ENCODE data around the gene GPSM1.
A peak's percentile ranks its signal among the peaks of the same experiment; 100 is the strongest.

GPSM1 gene

GRCh38 chr9:136327304-136327974, at the start of gene GPSM1:
Gene GPSM1, plus strand, starts transcription at chr9:136327539. Its CDS starts 157 bp downstream, at chr9:136327696.
- no peak for DNase-seq (ENCODE audit: low spot score)

- DNase-seq (ENCODE audit: low spot score): no peak
Measured at GRCh38 chr9:136277746-136278145, 49.6 kb upstream of the GPSM1 start.

GRCh38 chr9:136278221-136278620, 49.1 kb upstream of the GPSM1 start:
- DNase-seq (ENCODE audit: low spot score): no peak

DNA sequence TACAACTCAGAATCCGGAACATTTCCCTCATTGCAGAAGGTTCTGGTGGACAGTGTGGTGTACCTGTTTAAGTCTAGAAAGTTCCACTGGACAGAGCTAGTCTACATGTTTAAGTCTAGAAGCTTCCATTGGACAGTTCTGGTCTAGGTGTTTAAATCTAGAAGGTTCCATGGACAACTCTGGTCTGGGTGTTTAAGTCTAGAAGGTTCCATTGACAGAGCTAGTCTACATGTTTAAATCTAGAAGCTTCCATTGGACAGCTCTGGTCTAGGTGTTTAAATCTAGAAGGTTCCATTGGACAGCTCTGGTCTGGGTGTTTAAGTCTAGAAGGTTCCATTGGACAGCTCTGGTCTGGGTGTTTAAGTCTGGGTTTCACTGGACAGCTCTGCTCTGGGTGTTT, 48.4 kb upstream of the GPSM1 start:
- DNase-seq (ENCODE audit: low spot score): no peak

DNA sequence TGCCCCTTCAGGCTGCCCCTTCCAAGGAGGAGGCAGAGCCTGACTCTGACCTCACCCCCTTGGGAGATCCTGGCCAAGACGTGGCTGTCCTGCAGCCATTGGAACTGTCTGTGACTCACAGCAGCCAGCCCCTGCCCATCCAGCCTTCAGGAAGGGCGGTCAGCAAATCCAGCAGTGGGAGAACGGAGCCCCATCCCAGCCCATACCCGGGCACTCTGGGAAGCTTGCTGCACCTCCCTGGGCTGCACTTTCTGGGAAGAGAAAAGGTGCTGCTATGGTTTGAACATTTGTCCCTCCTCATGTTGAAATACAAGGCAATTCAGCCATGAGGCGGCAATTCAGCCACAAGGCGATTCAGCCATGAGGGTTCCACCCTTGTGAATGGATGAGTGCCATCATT, 47.9 kb upstream of the GPSM1 start:
- DNase-seq (ENCODE audit: low spot score): no peak

DNA sequence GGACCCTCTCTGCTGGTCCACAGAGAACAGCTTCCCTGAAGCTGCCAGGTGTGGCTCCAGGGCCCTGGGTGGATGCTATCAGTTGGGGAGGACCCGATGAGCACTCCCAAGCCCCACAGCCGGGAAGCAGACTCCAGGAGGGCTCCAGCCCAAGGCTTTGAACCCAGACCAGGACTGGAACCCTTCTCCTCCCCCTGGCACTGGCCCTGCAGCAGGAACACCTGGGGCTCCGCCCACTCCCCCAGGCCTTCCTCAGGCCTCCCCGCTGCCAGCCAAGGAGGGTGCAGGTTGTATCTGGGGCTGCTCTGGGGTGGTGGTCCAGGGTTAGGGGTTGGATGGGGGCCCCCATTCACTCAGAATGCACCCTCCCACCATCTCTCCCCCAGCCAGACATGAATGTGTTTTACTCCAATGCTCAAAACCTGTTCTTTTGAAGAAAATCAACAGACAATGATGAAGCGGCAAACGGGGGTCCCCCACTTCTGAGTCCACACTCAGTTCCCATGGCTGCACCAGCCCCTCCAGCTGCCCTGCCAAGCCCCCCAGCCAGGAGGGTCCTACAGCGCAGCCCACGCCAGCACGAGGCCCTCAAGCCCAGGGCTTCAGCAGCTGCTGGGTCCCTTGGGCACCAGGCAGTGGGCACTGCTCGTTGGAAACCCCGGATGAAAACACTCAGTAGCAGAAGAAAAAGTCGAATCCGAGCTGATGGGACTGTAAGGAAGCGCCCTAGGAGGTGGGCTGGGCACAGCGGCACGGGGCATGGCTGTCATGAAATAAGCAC, 46.6 kb upstream of the GPSM1 start:
- DNase-seq (ENCODE audit: low spot score): no peak

DNA sequence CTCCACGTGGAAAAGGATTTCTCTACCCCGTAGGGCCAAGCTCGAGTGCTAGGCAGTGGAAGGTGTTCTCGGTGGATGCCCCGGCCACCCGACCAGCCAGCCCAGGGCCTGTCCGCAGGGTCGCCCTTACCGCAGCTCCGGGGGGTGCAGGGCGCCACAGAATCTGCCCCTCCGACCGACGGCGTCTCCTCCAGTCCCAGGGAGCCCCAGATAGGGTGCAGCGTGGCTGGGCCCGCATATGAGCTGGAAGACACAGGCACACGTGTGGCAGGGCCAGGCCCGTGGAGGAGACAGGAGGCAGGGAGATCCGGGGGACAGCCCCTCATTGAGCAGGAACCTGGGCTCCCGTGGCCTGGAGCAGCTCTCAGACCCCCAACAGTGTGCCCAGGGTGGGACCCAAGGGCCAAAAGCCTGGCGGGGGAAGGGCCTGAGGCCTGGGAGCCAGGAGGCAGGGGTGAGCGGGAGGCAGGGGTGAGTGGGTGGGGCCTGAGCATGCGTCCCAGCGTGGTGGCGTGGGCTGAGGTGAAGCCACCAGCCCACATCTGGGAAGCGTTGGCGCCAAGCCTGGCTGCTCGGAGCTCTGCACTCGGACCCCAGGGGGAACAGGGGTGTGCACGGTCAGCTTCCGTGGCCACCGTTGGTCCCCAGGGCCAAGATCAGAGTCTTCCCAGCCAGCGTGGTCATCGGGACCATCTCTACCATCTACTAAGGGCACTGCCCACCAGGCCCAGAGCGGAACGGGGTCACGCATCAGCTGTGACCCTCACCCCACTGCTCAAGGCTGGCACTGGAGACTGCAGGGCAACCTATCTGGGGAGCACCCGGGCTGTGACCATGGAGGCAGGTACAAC, 45.7 kb upstream of the GPSM1 start:
- DNase-seq (ENCODE audit: low spot score): no peak

DNA sequence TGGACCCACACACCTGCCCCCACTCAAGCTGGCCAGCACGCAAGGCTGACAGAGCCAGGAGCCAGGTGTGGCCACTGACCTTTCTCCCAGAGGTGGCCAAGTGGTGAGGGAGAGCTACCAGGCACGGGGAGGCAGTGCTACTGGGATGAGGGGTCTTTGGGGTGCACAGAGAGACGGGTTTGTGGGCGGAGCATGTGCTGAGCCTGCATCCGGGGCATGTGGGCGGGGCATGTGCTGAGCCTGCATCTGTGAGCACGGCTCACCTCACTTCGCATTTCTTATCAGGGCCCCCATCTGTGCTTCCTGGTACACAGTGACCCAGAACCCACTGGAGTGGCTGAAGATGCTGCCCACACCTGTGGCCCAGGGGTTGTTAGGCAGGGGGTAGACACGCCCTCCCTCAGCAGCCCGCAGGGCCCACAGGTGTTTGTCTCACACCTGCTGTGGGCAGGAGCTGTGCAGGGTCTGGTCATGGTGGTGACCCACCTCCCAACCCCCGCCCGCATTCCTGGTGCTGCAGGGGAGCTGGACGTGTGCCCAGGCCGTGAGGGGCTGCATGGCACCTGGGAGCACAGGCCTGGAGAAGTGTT, 45.0 kb upstream of the GPSM1 start:
- no peak for DNase-seq (ENCODE audit: low spot score)

DNA sequence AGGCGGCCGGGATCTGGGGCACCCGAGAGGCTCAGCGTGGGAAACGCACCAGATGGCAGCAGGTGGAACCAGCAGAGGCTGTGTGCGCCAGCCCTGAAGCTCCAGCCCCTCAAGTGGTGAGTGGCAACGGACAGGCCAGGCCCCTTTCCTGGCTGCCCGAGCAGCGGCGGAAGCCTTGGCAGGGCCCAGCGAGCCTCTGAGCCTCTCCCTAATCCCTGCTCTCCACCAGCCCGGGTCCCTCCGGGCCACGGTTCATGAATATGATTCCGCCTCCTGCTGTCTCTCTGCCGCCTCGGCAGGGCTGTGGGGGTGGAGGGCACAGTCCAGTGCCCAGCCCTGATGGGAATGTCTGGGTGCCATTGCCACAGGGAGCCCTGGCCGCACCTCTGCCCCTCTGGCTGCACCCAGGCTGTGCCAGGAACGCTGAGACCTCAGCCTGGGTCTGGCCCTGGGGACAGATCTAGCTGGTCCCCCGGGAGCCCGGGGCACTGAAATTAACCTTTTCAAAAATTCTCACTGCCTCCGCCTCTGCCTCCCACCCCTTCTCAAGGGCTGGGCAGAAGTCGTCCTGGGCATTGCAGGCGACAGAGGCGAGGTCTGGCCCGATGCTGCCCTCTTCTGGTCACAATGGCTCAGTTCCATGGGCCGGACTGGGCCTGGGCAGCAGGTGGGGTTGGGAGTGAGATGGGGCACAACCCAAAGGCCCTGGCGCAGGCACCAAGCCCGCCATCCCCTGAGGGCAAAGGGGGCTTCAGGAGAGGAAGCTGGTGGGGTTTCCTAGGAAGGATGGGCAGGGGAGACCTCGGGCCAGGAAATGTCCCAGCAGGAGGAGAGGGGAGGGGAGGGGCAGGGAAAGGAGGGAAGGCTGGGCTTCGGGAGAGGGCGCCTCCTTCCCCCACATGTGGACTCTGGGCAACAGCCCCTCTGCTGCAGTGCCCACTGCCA, 43.8 kb upstream of the GPSM1 start:
- peak; percentile 74 for DNase-seq (ENCODE audit: low spot score)

DNA sequence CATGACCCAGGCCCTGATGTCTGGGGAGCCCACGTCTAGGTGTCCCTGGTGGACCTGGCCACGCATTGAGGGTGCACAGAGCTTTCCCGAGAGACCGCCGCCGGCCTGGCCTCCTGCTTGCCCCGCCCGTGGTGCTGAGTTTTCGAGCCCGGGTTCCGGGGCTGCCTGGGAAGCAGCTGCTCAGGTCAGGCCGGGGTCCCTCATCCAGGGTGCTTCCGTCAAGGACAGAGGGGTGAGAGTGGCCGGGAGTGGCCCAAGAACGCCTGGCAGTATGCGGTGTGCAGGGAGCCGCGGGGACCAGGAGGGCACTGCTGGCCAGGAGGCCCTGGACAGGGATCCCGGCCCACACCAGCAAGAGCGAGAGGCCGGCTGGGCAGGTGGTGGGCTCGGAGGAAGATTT, 43.0 kb upstream of the GPSM1 start:
- no peak for DNase-seq (ENCODE audit: low spot score)

GRCh38 chr9:136284951-136285350, 42.4 kb upstream of the GPSM1 start:
- no peak for DNase-seq (ENCODE audit: low spot score)

- no peak for DNase-seq (ENCODE audit: low spot score)
Measured at GRCh38 chr9:136285501-136286358, 41.6 kb upstream of the GPSM1 start.

DNA sequence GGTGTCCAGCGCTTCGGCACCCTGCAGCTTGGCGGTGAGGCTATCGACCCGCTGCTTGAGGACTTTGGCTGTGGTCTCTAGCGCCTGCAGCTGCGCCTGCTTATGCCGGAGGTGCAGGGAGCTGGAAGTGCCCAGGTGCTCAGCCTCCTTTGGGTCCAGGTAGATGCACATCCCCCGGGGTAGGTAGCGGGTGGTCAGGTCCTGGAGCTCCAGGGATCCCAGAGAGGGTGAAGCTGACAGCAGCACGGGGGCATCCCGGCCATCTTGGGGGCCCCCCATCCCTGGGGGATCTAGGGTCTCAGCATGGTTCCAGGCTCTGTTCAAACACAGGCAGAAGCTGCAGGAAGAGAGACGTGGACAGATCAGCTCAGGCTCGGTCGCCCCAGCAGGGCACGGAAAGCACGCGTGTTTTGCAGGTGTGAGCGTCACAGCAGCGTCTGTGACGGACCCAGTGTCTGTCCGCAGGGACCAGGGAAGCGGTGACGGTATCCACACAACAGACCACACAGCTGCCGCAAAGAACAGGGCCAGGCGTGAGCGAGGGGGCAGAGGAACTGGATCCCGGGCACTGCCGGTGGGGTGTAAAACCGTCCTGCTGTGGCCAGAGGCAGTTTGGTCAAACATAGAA, 40.9 kb upstream of the GPSM1 start:
- DNase-seq (ENCODE audit: low spot score): no peak

GRCh38 chr9:136286987-136287379, 40.4 kb upstream of the GPSM1 start:
- no peak for DNase-seq (ENCODE audit: low spot score)

- DNase-seq (ENCODE audit: low spot score): no peak
Measured at GRCh38 chr9:136287960-136288753, 39.2 kb upstream of the GPSM1 start.

GRCh38 chr9:136289651-136290507, 37.5 kb upstream of the GPSM1 start:
- no peak for DNase-seq (ENCODE audit: low spot score)

- DNase-seq (ENCODE audit: low spot score): no peak
Measured at GRCh38 chr9:136290508-136291000, 36.8 kb upstream of the GPSM1 start.

Data from kidney capillary endothelial cell (primary cell).